Cerebellar cortex (tissue), 1 donor: ENCODE results near the gene ADGRL2.

Source experiments
- DNase-seq: peaks from one replicate; pipeline ENCODE4 v3.0.0-alpha.2; 2015; ENCODE audit warnings: low spot score

Gene ADGRL2

GRCh38 chr1:81800695-81801650 is at the start of gene ADGRL2:
TSS of gene ADGRL2 (plus strand) at chr1:81800934. CDS start at chr1:81836985, 36,051 bp downstream.
- peak; percentile 60 for DNase-seq

- no peak for DNase-seq
Measured at GRCh38 chr1:81752840-81753239, 47.9 kb upstream of the ADGRL2 start.

GRCh38 chr1:81754424-81754823 is 46.3 kb upstream of the ADGRL2 start:
- no peak for DNase-seq

- no peak for DNase-seq
Measured at GRCh38 chr1:81756872-81757271, 43.9 kb upstream of the ADGRL2 start.

- DNase-seq: no peak
Measured at GRCh38 chr1:81757398-81758020, 43.2 kb upstream of the ADGRL2 start.

GRCh38 chr1:81758181-81758580 is 42.6 kb upstream of the ADGRL2 start:
- DNase-seq: no peak

- no peak for DNase-seq
Measured at GRCh38 chr1:81760477-81761097, 40.1 kb upstream of the ADGRL2 start.

- DNase-seq: no peak
Measured at GRCh38 chr1:81775510-81775909, 25.2 kb upstream of the ADGRL2 start.

- no peak for DNase-seq
Measured at GRCh38 chr1:81780705-81781454, 19.9 kb upstream of the ADGRL2 start.

GRCh38 chr1:81781749-81782148 is 19.0 kb upstream of the ADGRL2 start:
- DNase-seq: no peak

- no peak for DNase-seq
Measured at GRCh38 chr1:81792184-81792583, 8.6 kb upstream of the ADGRL2 start.

GRCh38 chr1:81797701-81798100 is 3.0 kb upstream of the ADGRL2 start:
- no peak for DNase-seq

GRCh38 chr1:81799939-81800694 is 617 bp upstream of the ADGRL2 start:
- no peak for DNase-seq

GRCh38 chr1:81801651-81802456 is 1.1 kb downstream of the ADGRL2 start:
- no peak for DNase-seq

GRCh38 chr1:81802457-81802706 is 1.6 kb downstream of the ADGRL2 start:
- DNase-seq: no peak

- DNase-seq: no peak
Measured at GRCh38 chr1:81802707-81803430, 2.1 kb downstream of the ADGRL2 start.

GRCh38 chr1:81803431-81804110 is 2.8 kb downstream of the ADGRL2 start:
- no peak for DNase-seq

- no peak for DNase-seq
Measured at GRCh38 chr1:81804312-81804711, 3.6 kb downstream of the ADGRL2 start.
